ENCODE measurements around the gene COX20. TPM values are rescaled to one million over a fixed set of nuclear protein-coding genes. Genes with fewer than 3 reads are reported as not detected.

The COX20 gene
- total RNA-seq, 2 donors from 2014 or later = 24.4 to 24.8 TPM

DNA sequence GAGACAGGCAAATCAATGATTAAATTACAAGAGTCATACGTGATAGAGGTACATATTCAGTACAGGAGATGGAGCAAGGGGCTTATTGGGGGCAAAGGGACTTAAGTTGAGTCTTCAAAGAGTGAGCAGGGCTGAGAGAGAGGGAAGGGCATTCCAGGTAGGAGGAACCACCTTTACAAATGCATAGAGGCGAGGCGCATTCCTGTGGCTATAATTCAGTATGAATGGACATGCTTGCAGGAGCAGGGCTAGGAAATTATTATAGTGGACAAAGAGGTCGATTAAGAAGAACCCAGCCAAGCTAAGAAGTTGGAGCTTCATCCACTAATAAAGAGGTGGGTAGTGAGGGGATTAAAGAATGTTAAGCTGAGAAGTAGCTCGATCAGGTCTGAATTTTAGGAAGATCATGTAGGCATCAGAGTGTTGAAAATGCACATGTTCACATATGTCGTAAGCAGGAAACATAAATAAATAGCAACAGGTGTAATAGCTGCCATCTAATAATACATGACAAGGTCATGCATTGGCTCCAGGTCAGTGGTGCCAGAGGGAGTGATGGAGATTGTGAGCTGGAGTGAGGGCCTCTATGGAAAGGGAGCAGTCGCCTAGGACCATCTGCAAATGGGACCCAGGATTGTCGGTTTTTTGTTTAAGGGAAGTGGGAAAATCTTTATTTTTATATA is 40.9 kb downstream of the COX20 start:
- Mint-ChIP-seq H3K27me3 (peaks cover 6% of the 10 kb centered on the region), H3K4me3 (no peak overlapping the region), H3K27ac (no peak overlapping the region), H3K36me3 (ENCODE audit: low read depth) (no peaks in the 10 kb centered on the region), H3K4me1 (no peaks in the 10 kb centered on the region)
- H3K9me3 ChIP-seq (ENCODE audit: control insufficient read depth, low read length, poor library complexity, severe bottlenecking) = no peaks in the 10 kb centered on the region
- ATAC-seq (no peak), DNase-seq (no peak)

DNA sequence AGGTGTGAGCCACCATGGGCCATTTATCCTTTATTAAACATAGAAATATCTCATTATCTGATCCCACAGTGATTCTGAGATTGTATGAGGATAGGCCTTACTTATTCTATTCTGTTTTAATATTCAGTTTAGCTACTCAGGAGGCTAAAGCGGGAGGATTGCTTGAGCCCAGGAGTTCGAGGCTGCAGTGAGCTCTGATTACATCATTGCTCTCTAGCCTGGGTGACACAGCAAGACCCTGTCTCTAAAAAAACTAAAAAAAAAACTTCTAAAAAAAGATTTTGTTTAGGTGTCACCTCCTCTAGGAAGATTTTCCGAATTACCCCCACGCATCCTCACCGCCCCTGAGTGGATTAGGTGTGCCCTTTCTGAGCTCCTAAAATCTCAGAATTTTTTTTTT is 43.2 kb downstream of the COX20 start:
- Mint-ChIP-seq H3K4me3 (no peak overlapping the region), H3K36me3 (ENCODE audit: low read depth) (no peaks in the 10 kb centered on the region), H3K27ac (no peak overlapping the region), H3K4me1 (peaks cover 2% of the 10 kb centered on the region), H3K27me3 (peaks cover 6% of the 10 kb centered on the region)
- ATAC-seq (no peak), DNase-seq (no peak)
- H3K9me3 ChIP-seq (ENCODE audit: control insufficient read depth, low read length, poor library complexity, severe bottlenecking) = no peaks in the 10 kb centered on the region

DNA sequence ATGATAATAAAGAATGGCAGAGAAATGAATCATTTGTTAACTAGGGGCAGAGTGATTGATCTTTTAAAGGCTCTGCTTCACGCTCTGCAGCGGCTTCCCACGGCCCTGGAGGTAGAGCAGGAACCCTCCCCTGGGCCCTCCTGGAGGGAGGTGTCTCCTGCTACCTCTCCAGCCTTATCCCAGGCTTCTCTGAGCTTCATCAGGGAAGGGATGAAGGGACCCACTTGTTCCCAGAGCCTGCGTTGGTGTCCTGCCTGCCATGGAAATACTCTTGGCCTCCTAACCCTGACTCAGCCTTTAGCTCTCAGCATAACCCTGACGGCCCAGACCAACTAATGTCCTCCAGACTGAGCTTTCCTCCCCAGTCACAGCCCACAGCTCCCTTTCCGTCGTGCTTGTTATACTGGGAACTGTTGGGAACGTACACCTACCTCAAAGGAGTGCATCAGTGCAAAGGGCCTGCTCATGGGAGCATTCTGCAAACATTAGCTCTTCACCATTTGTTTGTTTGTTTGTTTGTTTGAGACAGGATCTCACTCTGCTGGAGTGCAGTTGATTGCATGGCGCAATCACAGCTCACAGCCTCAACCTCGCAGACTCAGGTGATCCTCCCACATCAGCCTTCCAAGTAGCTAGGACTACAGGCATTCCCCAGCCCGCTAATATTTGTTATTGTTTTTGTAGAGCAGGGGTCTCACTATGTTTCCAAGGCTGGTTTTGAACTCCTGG is 46.3 kb downstream of the COX20 start:
- H3K27me3 Mint-ChIP-seq = peaks cover 6% of the 10 kb centered on the region
- no peak for DNase-seq
- no peaks in the 10 kb centered on the region for H3K9me3 ChIP-seq (ENCODE audit: control insufficient read depth, low read length, poor library complexity, severe bottlenecking)
- H3K27ac Mint-ChIP-seq = no peak overlapping the region
- no peak overlapping the region for H3K4me3 Mint-ChIP-seq
- ATAC-seq = no peak
- H3K36me3 Mint-ChIP-seq (ENCODE audit: low read depth) = peaks cover 2% of the 10 kb centered on the region
- H3K4me1 Mint-ChIP-seq = peaks cover 4% of the 10 kb centered on the region

DNA sequence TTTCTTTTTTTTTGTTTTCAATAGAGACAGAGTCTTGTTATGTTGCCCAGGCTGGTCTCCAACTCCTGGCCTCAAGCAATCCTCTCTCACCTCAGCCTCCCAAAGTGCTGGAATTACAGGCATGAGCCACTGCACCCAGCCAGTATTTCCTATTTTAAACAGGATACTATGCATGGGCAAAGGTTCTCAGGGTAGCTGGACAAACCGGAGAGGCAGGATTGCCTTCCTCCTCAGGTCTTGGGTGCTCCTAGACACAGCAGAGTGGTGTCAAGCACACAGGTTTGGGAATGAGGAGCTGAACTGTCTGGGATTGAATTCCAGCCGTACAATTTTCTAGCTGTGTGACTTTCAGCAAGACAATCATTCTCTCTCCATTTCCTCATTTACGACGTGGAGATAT is 51.8 kb downstream of the COX20 start:
- Mint-ChIP-seq H3K27ac (no peak overlapping the region), H3K36me3 (ENCODE audit: low read depth) (peaks cover 4% of the 10 kb centered on the region), H3K27me3 (no peaks in the 10 kb centered on the region), H3K4me3 (no peak overlapping the region), H3K4me1 (peaks cover 4% of the 10 kb centered on the region)
- H3K9me3 ChIP-seq (ENCODE audit: control insufficient read depth, low read length, poor library complexity, severe bottlenecking) = no peaks in the 10 kb centered on the region
- DNase-seq (no peak), ATAC-seq (no peak)

DNA sequence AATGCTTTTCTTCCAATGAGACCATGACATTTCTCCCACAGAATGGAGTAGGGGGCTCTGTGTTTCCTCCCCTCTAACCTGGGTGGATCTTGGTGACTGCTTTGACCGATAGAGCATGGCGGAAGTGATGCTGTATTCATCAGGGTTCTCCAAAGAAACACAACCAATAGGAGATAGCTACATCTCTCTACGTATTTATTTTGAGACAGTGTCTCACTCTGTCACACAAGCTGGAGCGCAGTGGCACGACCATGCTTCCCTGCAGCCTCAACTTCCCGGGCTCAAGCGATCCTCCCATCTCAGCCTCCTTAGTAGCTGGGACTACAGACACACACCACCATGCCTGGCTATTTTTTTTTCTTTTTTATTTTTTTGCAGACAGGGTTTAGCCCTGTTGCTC is 58.4 kb downstream of the COX20 start:
- H3K9me3 ChIP-seq (ENCODE audit: control insufficient read depth, low read length, poor library complexity, severe bottlenecking) = no peaks in the 10 kb centered on the region
- no peaks in the 10 kb centered on the region for H3K4me1 Mint-ChIP-seq
- DNase-seq (no peak), ATAC-seq (no peak)
- no peak overlapping the region for H3K27ac Mint-ChIP-seq
- H3K27me3 Mint-ChIP-seq = peaks cover 20% of the 10 kb centered on the region
- peaks cover 2% of the 10 kb centered on the region for H3K36me3 Mint-ChIP-seq (ENCODE audit: low read depth)
- no peak overlapping the region for H3K4me3 Mint-ChIP-seq

Other genes starting within 250 kb of the COX20 start
- 10 to 100 TPM; 13.4 to 19.6 TPM for gene DESI2, start 182.5 kb upstream of the COX20 start, total RNA-seq
- 100 to 1,000 TPM; 440 to 563 TPM for gene HNRNPU, start 28.9 kb downstream of the COX20 start, total RNA-seq